Mucosa of rectum (tissue), 2 donors: ENCODE results near the gene PRR27.
"Not testable (repeated sequence)": the region's sequence is repeated elsewhere in the genome, so short reads cannot be mapped to it uniquely, and the experiment has no call there.

Experiments used
- H3K27ac ChIP-seq, 2 donors: one replicate each; pipeline ENCODE4 v1.7.0; 2013; ENCODE audit warnings: inconsistent platforms in 2 of 2, low read depth in 2 of 2, low read length in 2 of 2
- H3K27me3 ChIP-seq, 2 donors: one replicate each; pipeline ENCODE4 v1.7.0; 2013; ENCODE audit warnings: low read length in 2 of 2; ENCODE audit not compliant: control insufficient read depth in 2 of 2, insufficient read depth in 2 of 2
- H3K36me3 ChIP-seq, 2 donors: one replicate each; pipeline ENCODE4 v1.7.0; 2013; ENCODE audit warnings: low read length in 2 of 2; ENCODE audit not compliant: control insufficient read depth in 2 of 2, insufficient read depth in 2 of 2
- H3K4me1 ChIP-seq, 2 donors: one replicate each; pipeline ENCODE4 v1.7.0; 2013; ENCODE audit warnings: low read length in 2 of 2, mild to moderate bottlenecking in 1 of 2; ENCODE audit not compliant: control insufficient read depth in 2 of 2, insufficient read depth in 2 of 2
- H3K4me3 ChIP-seq, 2 donors: one replicate each; pipeline ENCODE4 v1.7.0; 2013; ENCODE audit warnings: low read length in 2 of 2
- H3K9ac ChIP-seq, 2 donors: one replicate each; pipeline ENCODE4 v1.7.0; 2013; ENCODE audit warnings: low read length in 2 of 2, low read depth in 1 of 2, mild to moderate bottlenecking in 1 of 2
- H3K9me3 ChIP-seq, 2 donors: one replicate each; pipeline ENCODE4 v1.7.0; 2013; ENCODE audit warnings: low read length in 2 of 2; ENCODE audit not compliant: control insufficient read depth in 2 of 2
- donor health status: healthy.
- donor health status: Normal muscosa, but diverticular disease.

PRR27 gene

GRCh38 chr4:70195425-70195824, 41.4 kb downstream of the PRR27 start, which contains the start of gene ODAM:
ODAM (plus strand) TSS chr4:70195725; CDS start chr4:70196544, 819 bp downstream.
- H3K9ac ChIP-seq, result no peak within 1 kb of the TSS
- no peaks in the 10 kb centered on the region for H3K27me3 ChIP-seq
- no peaks in the 10 kb centered on the region for H3K9me3 ChIP-seq
- no peak within 1 kb of the TSS for H3K27ac ChIP-seq
- no peaks in the 10 kb centered on the region for H3K4me1 ChIP-seq
- no peaks in the 10 kb centered on the region for H3K36me3 ChIP-seq
- H3K4me3 ChIP-seq, result no peak within 1 kb of the TSS

GRCh38 chr4:70196857-70197256, 42.8 kb downstream of the PRR27 start:
- H3K4me3 ChIP-seq, result no peak overlapping the region
- H3K9me3 ChIP-seq, result no peaks in the 10 kb centered on the region
- no peak overlapping the region for H3K27ac ChIP-seq
- no peak overlapping the region for H3K9ac ChIP-seq
- H3K4me1 ChIP-seq, result no peaks in the 10 kb centered on the region
- H3K27me3 ChIP-seq, result no peaks in the 10 kb centered on the region
- H3K36me3 ChIP-seq, result no peaks in the 10 kb centered on the region

GRCh38 chr4:70197842-70198241, 43.8 kb downstream of the PRR27 start:
- H3K9ac ChIP-seq, result no peak overlapping the region
- no peaks in the 10 kb centered on the region for H3K4me1 ChIP-seq
- no peaks in the 10 kb centered on the region for H3K27me3 ChIP-seq
- no peaks in the 10 kb centered on the region for H3K36me3 ChIP-seq
- H3K4me3 ChIP-seq, result no peak overlapping the region
- no peak overlapping the region for H3K27ac ChIP-seq
- H3K9me3 ChIP-seq, result no peaks in the 10 kb centered on the region

DNA sequence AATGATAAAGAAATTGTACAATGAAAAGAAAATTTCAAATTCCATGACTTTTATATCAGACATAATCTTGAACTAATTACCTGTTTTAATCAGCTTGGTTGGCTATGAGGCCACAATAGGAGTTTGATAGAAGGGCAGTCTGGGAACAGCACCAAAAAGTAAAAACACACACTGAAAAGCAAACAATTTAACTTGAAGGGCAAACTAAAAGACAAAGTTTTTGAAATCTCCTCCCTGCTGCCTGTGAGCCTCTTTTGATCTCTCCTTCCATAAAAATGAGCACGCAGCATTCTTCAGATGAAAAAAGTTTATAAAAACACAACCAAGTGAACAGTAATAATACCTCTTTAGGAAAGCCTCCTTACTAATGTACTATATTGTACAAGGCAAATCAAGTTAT, 49.6 kb downstream of the PRR27 start:
- Histone ChIP-seq H3K27me3 (no peaks in the 10 kb centered on the region), H3K9me3 (no peaks in the 10 kb centered on the region)

GRCh38 chr4:70212752-70213151, 58.7 kb downstream of the PRR27 start:
- not testable (repeated sequence) for H3K27me3 ChIP-seq, H3K4me3 ChIP-seq, H3K4me1 ChIP-seq, H3K9me3 ChIP-seq, H3K9ac ChIP-seq, H3K36me3 ChIP-seq, H3K27ac ChIP-seq

More for the DNA sequence above, 49.6 kb downstream of the PRR27 start:
- Histone ChIP-seq H3K4me3 (no peak overlapping the region), H3K9ac (no peak overlapping the region), H3K36me3 (no peaks in the 10 kb centered on the region), H3K4me1 (no peaks in the 10 kb centered on the region), H3K27ac (no peak overlapping the region)
